KMS-11 (cell line): ENCODE measurements around the gene SAMD4B.

ENCODE experiments used
- H2AFZ ChIP-seq: fragments of 200-600 bp; sonication (generic); 2 replicates; pipeline ENCODE4 v1.6.1; 2016; ENCODE audit warnings: antibody characterized with exemption, mixed run types, low read depth
- H3K27ac ChIP-seq: fragments of 200-600 bp; sonication (generic); 2 replicates; pipeline ENCODE4 v1.6.1; 2016; ENCODE audit warnings: mild to moderate bottlenecking, mixed run types
- H3K27me3 ChIP-seq: fragments of 200-600 bp; sonication (generic); 2 replicates; pipeline ENCODE4 v1.6.1; 2017; ENCODE audit warnings: mild to moderate bottlenecking, low read depth, mixed run types, moderate library complexity; ENCODE audit not compliant: insufficient read depth
- H3K36me3 ChIP-seq: fragments of 200-600 bp; sonication (generic); 2 replicates; pipeline ENCODE4 v1.6.1; 2017; ENCODE audit warnings: mild to moderate bottlenecking, mixed run types; ENCODE audit not compliant: insufficient read depth
- H3K4me1 ChIP-seq: fragments of 200-600 bp; sonication (generic); 2 replicates; pipeline ENCODE4 v1.6.1; 2016; ENCODE audit warnings: mild to moderate bottlenecking, low read depth, mixed run types; ENCODE audit not compliant: poor library complexity, severe bottlenecking
- H3K4me2 ChIP-seq: fragments of 200-600 bp; sonication (generic); 2 replicates; pipeline ENCODE4 v1.7.0; 2016; ENCODE audit warnings: mild to moderate bottlenecking, mixed run types
- H3K4me3 ChIP-seq: fragments of 200-600 bp; sonication (generic); IDR thresholded peaks from 2 replicates; pipeline ENCODE4 v1.6.1; 2017; ENCODE audit warnings: low read depth, low read length, mixed read lengths; ENCODE audit not compliant: insufficient read depth
- H3K79me2 ChIP-seq: fragments of 200-600 bp; sonication (generic); 2 replicates; pipeline ENCODE4 v1.6.1; 2016; ENCODE audit warnings: low read depth, mixed run types; ENCODE audit not compliant: insufficient read depth
- H3K9ac ChIP-seq: fragments of 200-600 bp; sonication (generic); 2 replicates; pipeline ENCODE4 v1.6.1; 2016; ENCODE audit warnings: mild to moderate bottlenecking, mixed run types
- H4K20me1 ChIP-seq: fragments of 200-600 bp; sonication (generic); 2 replicates; pipeline ENCODE4 v1.6.1; 2016; ENCODE audit warnings: mild to moderate bottlenecking, mixed run types; ENCODE audit not compliant: insufficient read depth
- CTCF ChIP-seq: fragments of 200-600 bp; sonication (generic); conservative IDR thresholded peaks from 2 replicates; pipeline ENCODE4 v1.6.1; 2017; ENCODE audit warnings: low read depth, mild to moderate bottlenecking, antibody characterized with exemption, low read length, moderate library complexity, mixed read lengths

Gene SAMD4B

DNA sequence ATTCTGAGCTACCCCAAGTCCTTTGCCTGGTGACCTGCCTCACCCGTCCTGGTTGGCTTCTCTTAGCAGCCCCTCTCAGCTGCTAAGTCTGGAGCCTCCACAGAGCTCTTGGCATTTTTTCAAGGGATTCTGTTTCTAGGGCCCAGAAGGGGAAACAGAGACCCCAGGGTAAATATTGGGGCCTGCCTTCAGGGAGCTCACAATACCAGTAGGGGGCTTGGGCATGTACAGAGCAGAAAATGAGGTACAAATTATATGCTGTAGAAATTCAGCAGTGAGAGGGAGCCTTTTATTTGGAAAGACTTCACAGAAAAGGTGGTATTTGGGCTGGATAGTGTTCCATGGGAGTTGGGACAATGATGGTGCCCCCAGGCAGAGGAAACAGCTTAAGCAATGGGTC lies 3.7 kb downstream of the SAMD4B start:
- peaks cover 43% of the 10 kb centered on the region for H3K79me2 ChIP-seq
- H4K20me1 ChIP-seq: no peaks in the 10 kb centered on the region
- H3K4me2 ChIP-seq: no peak overlapping the region
- H3K36me3 ChIP-seq: no peaks in the 10 kb centered on the region
- H2AFZ ChIP-seq: no peak overlapping the region
- TF ChIP-seq CTCF: peak; percentile 28; the same call in 1 of the 2 replicates
- no peak overlapping the region for H3K4me3 ChIP-seq
- no peak overlapping the region for H3K27ac ChIP-seq
- H3K4me1 ChIP-seq: peaks cover 60% of the 10 kb centered on the region
- H3K9ac ChIP-seq: no peak overlapping the region
- H3K27me3 ChIP-seq: no peaks in the 10 kb centered on the region

- Histone ChIP-seq H3K4me3 (no peak overlapping the region), H3K27ac (no peak overlapping the region), H4K20me1 (no peaks in the 10 kb centered on the region), H3K9ac (no peak overlapping the region), H3K4me2 (no peak overlapping the region), H2AFZ (no peak overlapping the region), H3K79me2 (peaks cover 50% of the 10 kb centered on the region), H3K4me1 (peaks cover 75% of the 10 kb centered on the region), H3K27me3 (no peaks in the 10 kb centered on the region), H3K36me3 (no peaks in the 10 kb centered on the region)
- no peak for TF ChIP-seq CTCF
Observed at GRCh38 chr19:39347332-39348164, 5.3 kb downstream of the SAMD4B start.

GRCh38 chr19:39349326-39349725 lies 7.1 kb downstream of the SAMD4B start:
- TF ChIP-seq CTCF: no peak
- Histone ChIP-seq H3K4me1 (peaks cover 63% of the 10 kb centered on the region), H3K36me3 (no peaks in the 10 kb centered on the region)

GRCh38 chr19:39350156-39350555 lies 7.9 kb downstream of the SAMD4B start:
- Histone ChIP-seq H3K27ac (no peak overlapping the region), H3K9ac (no peak overlapping the region), H3K4me3 (no peak overlapping the region), H4K20me1 (no peaks in the 10 kb centered on the region), H3K79me2 (peaks cover 29% of the 10 kb centered on the region; the same call in 1 of the 2 replicates), H2AFZ (no peak overlapping the region), H3K4me2 (no peak overlapping the region; the same call in 1 of the 2 replicates), H3K36me3 (no peaks in the 10 kb centered on the region; the same call in 1 of the 2 replicates), H3K4me1 (peaks cover 54% of the 10 kb centered on the region), H3K27me3 (no peaks in the 10 kb centered on the region)
- no peak for TF ChIP-seq CTCF

More at GRCh38 chr19:39349326-39349725, 7.1 kb downstream of the SAMD4B start:
- Histone ChIP-seq H3K27me3 (no peaks in the 10 kb centered on the region), H3K9ac (no peak overlapping the region), H3K27ac (peak overlapping the region; percentile 7; the same call in 1 of the 2 replicates), H4K20me1 (no peaks in the 10 kb centered on the region), H3K79me2 (peaks cover 35% of the 10 kb centered on the region; the same call in 1 of the 2 replicates), H2AFZ (no peak overlapping the region), H3K4me3 (no peak overlapping the region), H3K4me2 (no peak overlapping the region)
